Measurements from ENCODE around the gene GRAMD4. TPM values are rescaled to one million over a fixed set of nuclear protein-coding genes. Genes with fewer than 3 reads are reported as not detected.

GRAMD4 gene
- polyA plus RNA-seq, 3 donors: 9.5 to 33.3 (median 12.6) TPM

DNA sequence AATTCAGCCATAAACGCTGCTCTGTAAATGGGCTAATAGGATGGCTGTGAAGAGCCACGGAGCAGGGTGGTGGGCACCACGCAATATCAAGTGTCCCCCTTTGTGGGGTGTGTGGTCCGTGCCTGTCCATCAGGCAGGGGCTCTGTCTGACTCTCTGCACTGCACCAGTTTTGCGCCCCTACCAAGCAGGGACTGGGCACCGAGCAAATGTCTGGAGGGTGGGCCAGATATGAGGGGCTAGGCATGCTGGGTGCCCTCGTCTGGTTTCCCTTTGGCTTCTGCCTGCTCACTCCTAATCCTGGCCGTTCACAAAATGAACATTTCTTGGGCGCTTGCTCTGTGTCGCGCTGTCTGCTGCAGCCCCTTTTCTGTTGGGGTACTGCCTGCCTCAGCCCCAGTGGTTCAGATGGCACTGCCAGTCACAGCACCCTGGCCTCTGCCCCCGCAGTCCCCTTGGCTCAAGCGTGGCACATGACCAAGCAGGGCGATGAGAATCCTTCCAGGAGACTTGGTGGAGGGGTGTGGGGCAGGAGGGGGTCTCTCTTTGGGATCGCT is 45.7 kb upstream of the GRAMD4 start:
- TF ChIP-seq, protein P1, sequence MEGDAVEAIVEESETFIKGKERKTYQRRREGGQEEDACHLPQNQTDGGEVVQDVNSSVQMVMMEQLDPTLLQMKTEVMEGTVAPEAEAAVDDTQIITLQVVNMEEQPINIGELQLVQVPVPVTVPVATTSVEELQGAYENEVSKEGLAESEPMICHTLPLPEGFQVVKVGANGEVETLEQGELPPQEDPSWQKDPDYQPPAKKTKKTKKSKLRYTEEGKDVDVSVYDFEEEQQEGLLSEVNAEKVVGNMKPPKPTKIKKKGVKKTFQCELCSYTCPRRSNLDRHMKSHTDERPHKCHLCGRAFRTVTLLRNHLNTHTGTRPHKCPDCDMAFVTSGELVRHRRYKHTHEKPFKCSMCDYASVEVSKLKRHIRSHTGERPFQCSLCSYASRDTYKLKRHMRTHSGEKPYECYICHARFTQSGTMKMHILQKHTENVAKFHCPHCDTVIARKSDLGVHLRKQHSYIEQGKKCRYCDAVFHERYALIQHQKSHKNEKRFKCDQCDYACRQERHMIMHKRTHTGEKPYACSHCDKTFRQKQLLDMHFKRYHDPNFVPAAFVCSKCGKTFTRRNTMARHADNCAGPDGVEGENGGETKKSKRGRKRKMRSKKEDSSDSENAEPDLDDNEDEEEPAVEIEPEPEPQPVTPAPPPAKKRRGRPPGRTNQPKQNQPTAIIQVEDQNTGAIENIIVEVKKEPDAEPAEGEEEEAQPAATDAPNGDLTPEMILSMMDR (IDR thresholded peaks at IDR 0.05): no peak
- Mint-ChIP-seq H3K27ac (peak overlapping the region in 2 of 7 donors; percentile 23 to 75), H3K36me3 (peaks cover 0 to 2% of the 10 kb centered on the region in 2 donors), H3K27me3 (ENCODE audit: low read depth in 3 of 3) (peaks cover 0 to 12% (median 6%) of the 10 kb centered on the region in 3 donors), H3K4me3 (no peak overlapping the region), H3K9me3 (peaks cover 13 to 20% (median 19%) of the 10 kb centered on the region in 7 donors), H3K4me1 (peaks cover 51% of the 10 kb centered on the region)
- DNase-seq: no peak
- no peak overlapping the region for H2AFZ ChIP-seq (ENCODE audit: insufficient read depth, low read depth, low read length, poor library complexity, severe bottlenecking)
- H3K4me2 ChIP-seq (replicated peaks; ENCODE audit: extremely low read depth, low read length, poor library complexity, severe bottlenecking): peak overlapping the region; percentile 2
- 95% methylated on average over 14 of the region's 15 CpGs for WGBS (ENCODE audit: insufficient coverage)
- H3K36me3 ChIP-seq (replicated peaks in 1 of 2; ENCODE audit: control insufficient read depth in 1 of 2, insufficient read depth in 2 of 2, low read length in 2 of 2): no peaks in the 10 kb centered on the region
- no peak overlapping the region for H3K4me3 ChIP-seq (replicated peaks in 1 of 3; ENCODE audit: low read depth in 2 of 3, low read length in 3 of 3)
- no peak overlapping the region for H3K27ac ChIP-seq (ENCODE audit: low read depth in 1 of 2, low read length in 2 of 2)
- H3K27me3 ChIP-seq (ENCODE audit: control insufficient read depth in 2 of 2, insufficient read depth in 2 of 2, low read length in 2 of 2): no peaks in the 10 kb centered on the region
- H4K20me1 ChIP-seq (ENCODE audit: insufficient read depth, low read length): peaks cover 18% of the 10 kb centered on the region
- no peak overlapping the region for H3K9ac ChIP-seq (ENCODE audit: insufficient read depth, low read length, poor library complexity, severe bottlenecking)
- peaks cover 12 to 22% of the 10 kb centered on the region in 2 donors for H3K9me3 ChIP-seq (replicated peaks in 1 of 2; ENCODE audit: control insufficient read depth in 1 of 2, insufficient read depth in 1 of 2, low read length in 2 of 2)
- peaks cover 44 to 56% of the 10 kb centered on the region in 2 donors for H3K4me1 ChIP-seq (ENCODE audit: control insufficient read depth in 1 of 2, insufficient read depth in 2 of 2, low read length in 2 of 2)
- intact Hi-C loops (cut with micrococcal nuclease): no loop called here
- H3K79me2 ChIP-seq (ENCODE audit: insufficient read depth, low read length): peaks cover 23% of the 10 kb centered on the region

DNA sequence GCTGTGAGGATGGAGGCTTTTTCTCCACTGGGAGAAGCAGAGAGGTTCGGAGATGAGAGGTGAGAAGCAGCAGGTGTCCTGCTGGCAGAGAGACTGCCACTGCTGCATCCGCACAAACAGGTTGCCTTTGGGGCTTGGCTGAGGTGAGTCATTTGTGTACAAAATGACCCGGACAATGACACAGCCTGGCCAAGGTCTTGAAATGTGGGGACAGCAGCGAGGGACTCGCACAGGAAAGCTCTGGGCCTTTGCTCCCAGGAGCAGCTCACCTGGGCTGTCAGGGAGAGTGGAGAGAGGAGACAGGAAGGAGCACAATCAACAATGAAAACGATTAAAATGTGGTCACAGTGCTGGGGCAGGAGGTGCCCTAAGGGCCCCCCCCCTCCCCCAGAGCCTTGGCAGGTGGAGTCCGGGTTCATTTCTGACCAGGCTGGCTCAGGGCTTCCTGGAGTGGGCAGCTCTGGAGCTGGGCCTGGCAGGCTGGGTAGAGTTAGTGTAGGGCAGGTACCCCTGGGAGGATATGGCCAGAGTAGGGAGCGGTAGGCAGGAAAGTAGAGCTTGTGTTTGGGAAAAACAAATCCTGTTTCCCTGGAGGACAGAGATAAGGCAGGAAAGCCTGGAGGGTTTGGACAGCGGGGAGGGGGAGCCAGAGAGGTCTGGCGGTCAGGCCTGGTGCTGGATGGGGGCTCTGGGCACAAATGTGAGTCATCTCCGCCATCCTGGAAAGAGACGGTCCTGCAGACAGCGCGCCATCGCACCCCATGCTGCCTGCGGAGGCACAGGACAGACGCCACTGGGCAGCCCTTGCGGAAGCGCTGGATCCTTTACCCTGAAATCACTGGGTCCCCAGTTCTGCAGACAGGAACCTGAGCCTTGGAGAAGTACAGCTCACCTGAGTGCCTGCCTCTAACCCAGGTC is 44.9 kb upstream of the GRAMD4 start:
- Histone ChIP-seq H3K4me3 (replicated peaks in 1 of 3; ENCODE audit: low read depth in 2 of 3, low read length in 3 of 3) (peak overlapping the region in 1 of 3 experiments; percentile 75), H3K4me1 (ENCODE audit: control insufficient read depth in 1 of 2, insufficient read depth in 2 of 2, low read length in 2 of 2) (peaks cover 51 to 64% of the 10 kb centered on the region in 2 donors), H3K9me3 (replicated peaks in 1 of 2; ENCODE audit: control insufficient read depth in 1 of 2, insufficient read depth in 1 of 2, low read length in 2 of 2) (peaks cover 12 to 22% of the 10 kb centered on the region in 2 donors), H3K36me3 (replicated peaks in 1 of 2; ENCODE audit: control insufficient read depth in 1 of 2, insufficient read depth in 2 of 2, low read length in 2 of 2) (no peaks in the 10 kb centered on the region), H4K20me1 (ENCODE audit: insufficient read depth, low read length) (peaks cover 25% of the 10 kb centered on the region), H3K27ac (ENCODE audit: low read depth in 1 of 2, low read length in 2 of 2) (no peak overlapping the region), H3K27me3 (ENCODE audit: control insufficient read depth in 2 of 2, insufficient read depth in 2 of 2, low read length in 2 of 2) (no peaks in the 10 kb centered on the region), H3K9ac (ENCODE audit: insufficient read depth, low read length, poor library complexity, severe bottlenecking) (no peak overlapping the region), H3K79me2 (ENCODE audit: insufficient read depth, low read length) (peaks cover 30% of the 10 kb centered on the region), H2AFZ (ENCODE audit: insufficient read depth, low read depth, low read length, poor library complexity, severe bottlenecking) (peak overlapping the region; percentile 81), H3K4me2 (replicated peaks; ENCODE audit: extremely low read depth, low read length, poor library complexity, severe bottlenecking) (peak overlapping the region; percentile 76)
- 93% methylated on average over 17 of the region's 19 CpGs for WGBS (ENCODE audit: insufficient coverage)
- Mint-ChIP-seq H3K27me3 (ENCODE audit: low read depth in 3 of 3) (peaks cover 0 to 10% (median 4%) of the 10 kb centered on the region in 3 donors), H3K9me3 (peaks cover 13 to 20% (median 19%) of the 10 kb centered on the region in 7 donors), H3K4me1 (peaks cover 58% of the 10 kb centered on the region), H3K36me3 (peaks cover 0 to 2% of the 10 kb centered on the region in 2 donors), H3K4me3 (peak overlapping the region; percentile 78 to 79), H3K27ac (peak overlapping the region in 4 of 7 donors; percentile 43 to 75 (median 48))
- intact Hi-C loops (cut with micrococcal nuclease): loop anchor here (5.0 kb wide), 2 partner anchors 37 to 107 kb away; no protein-coding TSS in a partner anchor
- TF ChIP-seq, protein P1 (IDR thresholded peaks at IDR 0.05): no peak
- DNase-seq: no peak

Measured in CD14-positive monocyte (primary cell).